Measurements from ENCODE around the gene PAK6. TPM values are rescaled to one million over a fixed set of nuclear protein-coding genes. Genes with fewer than 3 reads are reported as not detected.

PAK6 gene
- total RNA-seq, 1 experiment from 2014 or later: not detected

GRCh38 chr15:40285151-40285550 is 46.3 kb downstream of the PAK6 start:
- no peaks in the 10 kb centered on the region for H3K9me3 ChIP-seq (replicated peaks)
- no peaks in the 10 kb centered on the region for H3K27me3 ChIP-seq
- no peak overlapping the region for H3K27ac ChIP-seq
- DNase-seq: no peak
- no peak overlapping the region for H3K4me3 ChIP-seq
- peaks cover 48% of the 10 kb centered on the region for H3K4me1 ChIP-seq
- H3K36me3 ChIP-seq: no peaks in the 10 kb centered on the region

GRCh38 chr15:40285554-40286011 is 46.7 kb downstream of the PAK6 start:
- no peak for DNase-seq
- peaks cover 48% of the 10 kb centered on the region for H3K4me1 ChIP-seq
- no peak overlapping the region for H3K4me3 ChIP-seq
- H3K27me3 ChIP-seq: no peaks in the 10 kb centered on the region
- no peaks in the 10 kb centered on the region for H3K36me3 ChIP-seq
- no peaks in the 10 kb centered on the region for H3K9me3 ChIP-seq (replicated peaks)
- H3K27ac ChIP-seq: no peak overlapping the region

GRCh38 chr15:40286061-40286532 is 47.2 kb downstream of the PAK6 start:
- Histone ChIP-seq H3K36me3 (no peaks in the 10 kb centered on the region), H3K27me3 (no peaks in the 10 kb centered on the region), H3K4me1 (peaks cover 48% of the 10 kb centered on the region), H3K27ac (no peak overlapping the region), H3K4me3 (no peak overlapping the region), H3K9me3 (replicated peaks) (no peaks in the 10 kb centered on the region)
- DNase-seq: no peak

GRCh38 chr15:40286794-40287193 is 47.9 kb downstream of the PAK6 start:
- no peak overlapping the region for H3K27ac ChIP-seq
- no peak overlapping the region for H3K4me3 ChIP-seq
- no peaks in the 10 kb centered on the region for H3K36me3 ChIP-seq
- no peaks in the 10 kb centered on the region for H3K27me3 ChIP-seq
- no peak for DNase-seq
- no peaks in the 10 kb centered on the region for H3K9me3 ChIP-seq (replicated peaks)
- peaks cover 48% of the 10 kb centered on the region for H3K4me1 ChIP-seq

- H3K4me1 ChIP-seq: peaks cover 48% of the 10 kb centered on the region
- H3K27ac ChIP-seq: no peak overlapping the region
- no peak overlapping the region for H3K4me3 ChIP-seq
Measured at GRCh38 chr15:40287505-40287904, 48.6 kb downstream of the PAK6 start.

GRCh38 chr15:40287968-40288367 is 49.1 kb downstream of the PAK6 start:
- no peaks in the 10 kb centered on the region for H3K36me3 ChIP-seq
- peaks cover 48% of the 10 kb centered on the region for H3K4me1 ChIP-seq
- H3K27me3 ChIP-seq: no peaks in the 10 kb centered on the region
- DNase-seq: peak in 1 of 2 experiments; percentile 37
- no peak overlapping the region for H3K4me3 ChIP-seq
- no peaks in the 10 kb centered on the region for H3K9me3 ChIP-seq (replicated peaks)
- no peak overlapping the region for H3K27ac ChIP-seq

More at GRCh38 chr15:40287505-40287904, 48.6 kb downstream of the PAK6 start:
- DNase-seq: no peak
- Histone ChIP-seq H3K36me3 (no peaks in the 10 kb centered on the region), H3K27me3 (no peaks in the 10 kb centered on the region), H3K9me3 (replicated peaks) (no peaks in the 10 kb centered on the region)

GRCh38 chr15:40289140-40289775 is 50.4 kb downstream of the PAK6 start:
- Histone ChIP-seq H3K4me1 (peaks cover 48% of the 10 kb centered on the region), H3K36me3 (no peaks in the 10 kb centered on the region), H3K4me3 (no peak overlapping the region), H3K27me3 (no peaks in the 10 kb centered on the region), H3K27ac (no peak overlapping the region), H3K9me3 (replicated peaks) (no peaks in the 10 kb centered on the region)
- DNase-seq: peak in 1 of 2 experiments; percentile 41

- Histone ChIP-seq H3K9me3 (replicated peaks) (no peaks in the 10 kb centered on the region), H3K27ac (no peak overlapping the region), H3K4me3 (no peak overlapping the region), H3K27me3 (no peaks in the 10 kb centered on the region), H3K36me3 (no peaks in the 10 kb centered on the region), H3K4me1 (peaks cover 40% of the 10 kb centered on the region)
- DNase-seq: no peak
Measured at GRCh38 chr15:40290545-40290917, 51.7 kb downstream of the PAK6 start.

GRCh38 chr15:40290918-40291574 is 52.2 kb downstream of the PAK6 start:
- Histone ChIP-seq H3K9me3 (replicated peaks) (no peaks in the 10 kb centered on the region), H3K4me1 (peaks cover 36% of the 10 kb centered on the region), H3K36me3 (no peaks in the 10 kb centered on the region), H3K4me3 (peak overlapping the region; percentile 37), H3K27me3 (no peaks in the 10 kb centered on the region), H3K27ac (no peak overlapping the region)
- DNase-seq: no peak

GRCh38 chr15:40292246-40292645 is 53.4 kb downstream of the PAK6 start:
- no peaks in the 10 kb centered on the region for H3K27me3 ChIP-seq
- DNase-seq: no peak
- H3K9me3 ChIP-seq (replicated peaks): no peaks in the 10 kb centered on the region
- H3K4me3 ChIP-seq: no peak overlapping the region
- no peaks in the 10 kb centered on the region for H3K36me3 ChIP-seq
- peaks cover 27% of the 10 kb centered on the region for H3K4me1 ChIP-seq
- H3K27ac ChIP-seq: no peak overlapping the region

- Histone ChIP-seq H3K4me1 (peaks cover 19% of the 10 kb centered on the region), H3K27me3 (no peaks in the 10 kb centered on the region)
Measured at GRCh38 chr15:40293006-40293405, 54.1 kb downstream of the PAK6 start.

GRCh38 chr15:40293905-40294895 is 55.3 kb downstream of the PAK6 start:
- no peak for DNase-seq
- no peak overlapping the region for H3K27ac ChIP-seq
- H3K4me1 ChIP-seq: peaks cover 9% of the 10 kb centered on the region
- H3K27me3 ChIP-seq: no peaks in the 10 kb centered on the region
- H3K4me3 ChIP-seq: no peak overlapping the region
- H3K36me3 ChIP-seq: no peaks in the 10 kb centered on the region
- no peaks in the 10 kb centered on the region for H3K9me3 ChIP-seq (replicated peaks)

More at GRCh38 chr15:40293006-40293405, 54.1 kb downstream of the PAK6 start:
- Histone ChIP-seq H3K9me3 (replicated peaks) (no peaks in the 10 kb centered on the region), H3K4me3 (no peak overlapping the region), H3K36me3 (no peaks in the 10 kb centered on the region), H3K27ac (no peak overlapping the region)
- DNase-seq: no peak

GRCh38 chr15:40295297-40295696 is 56.4 kb downstream of the PAK6 start:
- Histone ChIP-seq H3K27me3 (no peaks in the 10 kb centered on the region), H3K4me1 (no peaks in the 10 kb centered on the region; the same call in 1 of the 2 replicates), H3K36me3 (no peaks in the 10 kb centered on the region), H3K9me3 (replicated peaks) (0 out of 2 replicates have a peak, but pooled peaks cover under 1% of the 10 kb centered on the region), H3K27ac (no peak overlapping the region), H3K4me3 (no peak overlapping the region)
- no peak for DNase-seq

GRCh38 chr15:40295877-40296560 is 57.2 kb downstream of the PAK6 start:
- H3K36me3 ChIP-seq: no peaks in the 10 kb centered on the region
- H3K4me1 ChIP-seq: no peaks in the 10 kb centered on the region
- H3K27me3 ChIP-seq: no peaks in the 10 kb centered on the region
- peak in 1 of 2 experiments; percentile 32 for DNase-seq
- no peak overlapping the region for H3K27ac ChIP-seq
- 0 out of 2 replicates have a peak, but pooled peaks cover 5% of the 10 kb centered on the region for H3K9me3 ChIP-seq (replicated peaks)
- H3K4me3 ChIP-seq: no peak overlapping the region
